Measurements from ENCODE around the gene UROS.

DNA sequence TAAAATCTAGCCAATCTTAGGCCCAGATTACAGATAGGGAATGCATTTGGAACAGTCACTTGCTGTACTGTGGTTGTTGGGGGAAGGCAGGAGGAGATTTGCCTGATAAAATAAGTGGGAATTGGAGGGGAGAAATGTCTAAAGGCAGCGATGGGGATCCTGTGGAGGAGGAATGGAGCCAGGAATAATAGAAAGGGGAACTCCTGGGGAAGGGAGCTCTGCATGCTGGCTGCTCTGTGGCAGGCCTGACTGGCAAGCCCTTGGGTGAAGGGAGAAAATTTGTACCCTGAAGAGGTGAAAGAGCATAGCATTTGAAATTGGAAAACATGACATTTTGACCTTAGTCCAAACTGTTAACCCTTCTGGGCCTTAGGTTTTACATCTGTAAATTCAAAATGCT, 61.1 kb downstream of the UROS start:
- TF ChIP-seq, protein P1, sequence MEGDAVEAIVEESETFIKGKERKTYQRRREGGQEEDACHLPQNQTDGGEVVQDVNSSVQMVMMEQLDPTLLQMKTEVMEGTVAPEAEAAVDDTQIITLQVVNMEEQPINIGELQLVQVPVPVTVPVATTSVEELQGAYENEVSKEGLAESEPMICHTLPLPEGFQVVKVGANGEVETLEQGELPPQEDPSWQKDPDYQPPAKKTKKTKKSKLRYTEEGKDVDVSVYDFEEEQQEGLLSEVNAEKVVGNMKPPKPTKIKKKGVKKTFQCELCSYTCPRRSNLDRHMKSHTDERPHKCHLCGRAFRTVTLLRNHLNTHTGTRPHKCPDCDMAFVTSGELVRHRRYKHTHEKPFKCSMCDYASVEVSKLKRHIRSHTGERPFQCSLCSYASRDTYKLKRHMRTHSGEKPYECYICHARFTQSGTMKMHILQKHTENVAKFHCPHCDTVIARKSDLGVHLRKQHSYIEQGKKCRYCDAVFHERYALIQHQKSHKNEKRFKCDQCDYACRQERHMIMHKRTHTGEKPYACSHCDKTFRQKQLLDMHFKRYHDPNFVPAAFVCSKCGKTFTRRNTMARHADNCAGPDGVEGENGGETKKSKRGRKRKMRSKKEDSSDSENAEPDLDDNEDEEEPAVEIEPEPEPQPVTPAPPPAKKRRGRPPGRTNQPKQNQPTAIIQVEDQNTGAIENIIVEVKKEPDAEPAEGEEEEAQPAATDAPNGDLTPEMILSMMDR (IDR thresholded peaks at IDR 0.05): no peak
- TF ChIP-seq POLR2A (IDR thresholded peaks at IDR 0.05): no peak
